ENCODE data around the gene IMP4.
"Not testable (repeated sequence)": the region's sequence is repeated elsewhere in the genome, so short reads cannot be mapped to it uniquely, and the experiment has no call there.

DNA sequence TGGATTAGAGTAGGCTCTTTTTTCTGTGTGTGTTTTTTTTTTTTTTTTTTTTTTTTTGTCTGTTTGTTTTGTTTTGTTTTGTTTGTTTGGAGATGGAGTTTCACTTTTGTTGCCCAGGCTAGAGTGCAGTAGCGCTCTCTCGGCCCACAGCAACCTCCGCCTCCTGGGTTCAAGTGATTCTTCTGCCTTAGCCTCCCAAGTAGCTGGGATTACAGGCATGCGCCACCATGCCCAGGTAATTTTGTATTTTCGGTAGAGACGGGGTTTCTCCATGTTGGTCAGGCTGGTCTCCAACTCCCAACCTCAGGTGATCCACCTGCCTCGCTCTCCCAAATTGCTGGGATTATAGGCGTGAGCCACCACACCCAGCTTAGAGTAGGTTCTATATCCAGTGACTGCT is 9.4 kb upstream of the IMP4 start:
- TF ChIP-seq, protein P1, sequence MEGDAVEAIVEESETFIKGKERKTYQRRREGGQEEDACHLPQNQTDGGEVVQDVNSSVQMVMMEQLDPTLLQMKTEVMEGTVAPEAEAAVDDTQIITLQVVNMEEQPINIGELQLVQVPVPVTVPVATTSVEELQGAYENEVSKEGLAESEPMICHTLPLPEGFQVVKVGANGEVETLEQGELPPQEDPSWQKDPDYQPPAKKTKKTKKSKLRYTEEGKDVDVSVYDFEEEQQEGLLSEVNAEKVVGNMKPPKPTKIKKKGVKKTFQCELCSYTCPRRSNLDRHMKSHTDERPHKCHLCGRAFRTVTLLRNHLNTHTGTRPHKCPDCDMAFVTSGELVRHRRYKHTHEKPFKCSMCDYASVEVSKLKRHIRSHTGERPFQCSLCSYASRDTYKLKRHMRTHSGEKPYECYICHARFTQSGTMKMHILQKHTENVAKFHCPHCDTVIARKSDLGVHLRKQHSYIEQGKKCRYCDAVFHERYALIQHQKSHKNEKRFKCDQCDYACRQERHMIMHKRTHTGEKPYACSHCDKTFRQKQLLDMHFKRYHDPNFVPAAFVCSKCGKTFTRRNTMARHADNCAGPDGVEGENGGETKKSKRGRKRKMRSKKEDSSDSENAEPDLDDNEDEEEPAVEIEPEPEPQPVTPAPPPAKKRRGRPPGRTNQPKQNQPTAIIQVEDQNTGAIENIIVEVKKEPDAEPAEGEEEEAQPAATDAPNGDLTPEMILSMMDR (IDR thresholded peaks at IDR 0.05; ENCODE audit: low read length) = not testable (repeated sequence)
- TF ChIP-seq EZH2 (optimal IDR thresholded peaks at IDR 0.05; ENCODE audit: low read depth, low read length) = not testable (repeated sequence)
